K562 (cell line): ENCODE results near the gene REC8. TPM values are rescaled to one million over a fixed set of nuclear protein-coding genes. Genes with fewer than 3 reads are reported as not detected.
A peak's percentile ranks its signal among the peaks of the same experiment; 100 is the strongest.

Source experiments
- ATAC-seq: fragments of 200-7000 bp; cut with Tn5 transposase; 3 replicates; pipeline ENCODE4 v1.9.1; 2020; ENCODE audit warnings: moderate library complexity
- BruUV-seq: library from RNA; stranded (reverse); fragments of 400-500 nt; replicated peaks from 2 replicates; lab custom pipeline; 2021; lab: Mats Ljungman, UMichigan
- CTCF ChIA-PET: fragments of 300-600 bp; formaldehyde crosslinking; extraction: SDS; loops from one replicate; lab custom pipeline; 2021; ENCODE audit warnings: low intra/inter-chr PET ratio; lab: Yijun Ruan, JAX
- POLR2A ChIA-PET: fragments of 300-600, 350-650 bp; sonication (Branson Sonifier 250); formaldehyde crosslinking; extraction: SDS; loops from one replicate; lab custom pipeline; 2021; ENCODE audit warnings: antibody characterized with exemption, inconsistent platforms; lab: Yijun Ruan, JAX
- DNase-seq, 4 experiments: peaks; one replicate each; pipeline versions ENCODE4 v3.0.0 to v3.0.0-alpha.2; 2011 to 2018; ENCODE audit warnings: low spot score in 3 of 4, mixed read lengths in 3 of 4; ENCODE audit errors: extremely low read depth in 1 of 4
- FAIRE-seq: peaks from 2 replicates; lab custom pipeline; 2011; peaks lifted over from hg19 to GRCh38; lab: Jason Lieb, UNC
- H2AFZ ChIP-seq: 2 replicates; pipeline ENCODE4 v1.6.0; 2011; ENCODE audit warnings: low read depth, low read length, control low read depth, inconsistent platforms
- H3K27ac ChIP-seq: fragments of 200-600 bp; 3 replicates; pipeline ENCODE4 v1.8.0; 2011; ENCODE audit warnings: low read depth, mild to moderate bottlenecking, control low read depth, inconsistent platforms, low read length, moderate library complexity, mixed read lengths; ENCODE audit errors: extremely low read depth
- H3K27me3 ChIP-seq, 2 experiments: fragments of 300-600 bp in 1 of 2; 2 replicates in 1 of 2; 3 replicates in 1 of 2; pipeline versions ENCODE4 v1.6.0 to v1.8.0; 2011; ENCODE audit warnings: inconsistent platforms in 2 of 2, low read length in 2 of 2, mild to moderate bottlenecking in 1 of 2, mixed read lengths in 1 of 2, moderate library complexity in 1 of 2; ENCODE audit not compliant: control insufficient read depth in 2 of 2, insufficient read depth in 2 of 2
- H3K36me3 ChIP-seq: fragments of 300-600 bp; 3 replicates; pipeline ENCODE4 v1.8.0; 2011; ENCODE audit warnings: mild to moderate bottlenecking, low read length, inconsistent platforms; ENCODE audit not compliant: control insufficient read depth, insufficient read depth
- H3K4me1 ChIP-seq, 2 experiments: fragments of 200-600 bp in 1 of 2; replicated peaks in 1 of 2; 2 replicates in 1 of 2; 3 replicates in 1 of 2; pipeline versions ENCODE4 v1.5.1 to v1.8.0; 2011; ENCODE audit warnings: inconsistent platforms in 2 of 2, low read length in 2 of 2, mild to moderate bottlenecking in 1 of 2, mixed read lengths in 1 of 2, moderate library complexity in 1 of 2; ENCODE audit not compliant: control insufficient read depth in 2 of 2, insufficient read depth in 2 of 2
- H3K4me2 ChIP-seq: 2 replicates; pipeline ENCODE4 v1.6.1; 2011; ENCODE audit warnings: low read length, control low read depth, inconsistent platforms, mixed read lengths; ENCODE audit not compliant: insufficient read depth
- H3K4me3 ChIP-seq: fragments of 200-600 bp; sonication (generic), shearing (Covaris generic); 2 replicates; pipeline ENCODE4 v1.5.1; 2016; ENCODE audit warnings: control low read depth, inconsistent platforms
- H3K79me2 ChIP-seq: fragments of 200-600 bp; 3 replicates; pipeline ENCODE4 v1.8.0; 2011; ENCODE audit warnings: low read length, inconsistent platforms; ENCODE audit not compliant: control insufficient read depth, insufficient read depth
- H3K9ac ChIP-seq, 2 experiments: 2 replicates each; pipeline versions ENCODE4 v1.6.0 to v1.6.1; 2011; ENCODE audit warnings: low read depth in 2 of 2, low read length in 2 of 2, control low read depth in 1 of 2, inconsistent platforms in 1 of 2, mild to moderate bottlenecking in 1 of 2, mixed read lengths in 1 of 2; ENCODE audit not compliant: insufficient read depth in 1 of 2
- H3K9me1 ChIP-seq: one replicate; pipeline ENCODE4 v1.6.0; 2011; ENCODE audit warnings: inconsistent platforms, mild to moderate bottlenecking, low read length, moderate library complexity; ENCODE audit not compliant: control insufficient read depth, insufficient read depth
- H3K9me3 ChIP-seq: replicated peaks from 2 replicates; pipeline ENCODE4 v1.5.1; 2011; ENCODE audit warnings: low read depth, low read length, inconsistent platforms; ENCODE audit not compliant: control insufficient read depth, insufficient read depth
- H4K20me1 ChIP-seq: replicated peaks from 2 replicates; pipeline ENCODE4 v1.6.1; 2011; ENCODE audit warnings: low read length, inconsistent platforms, mixed read lengths; ENCODE audit not compliant: control insufficient read depth, insufficient read depth
- ASH1L ChIP-seq: fragments of 450-650 bp; IDR thresholded peaks from 2 replicates; pipeline ENCODE4 v1.6.1; 2018; ENCODE audit warnings: borderline replicate concordance, mild to moderate bottlenecking, low read depth; ENCODE audit not compliant: partially characterized antibody
- DEAF1 ChIP-seq: fragments of 450-650 bp; formaldehyde crosslinking; IDR thresholded peaks from 2 replicates; pipeline ENCODE4 v1.4.0; 2020; ENCODE audit warnings: mild to moderate bottlenecking, moderate library complexity
- E2F6 ChIP-seq, 2 experiments: IDR thresholded peaks; 2 replicates each; pipeline ENCODE4 v1.6.1; 2011; ENCODE audit warnings: borderline replicate concordance in 1 of 2, control low read depth in 1 of 2, low read depth in 1 of 2, low read length in 1 of 2, mild to moderate bottlenecking in 1 of 2, mixed read lengths in 1 of 2, moderate library complexity in 1 of 2; ENCODE audit not compliant: insufficient read depth in 1 of 2, insufficient read length in 1 of 2, poor library complexity in 1 of 2, severe bottlenecking in 1 of 2; ENCODE audit errors: extremely low read depth in 1 of 2
- GTF2E2 ChIP-seq: fragments of 200-800 bp; sonication (Bioruptor generic); IDR thresholded peaks from 2 replicates; pipeline ENCODE4 v1.6.1; 2016; ENCODE audit warnings: missing genetic modification characterization, missing compliant biosample characterization
- KLF1 ChIP-seq: fragments of 450-650 bp; IDR thresholded peaks from 2 replicates; pipeline ENCODE4 v1.6.1; 2016; ENCODE audit warnings: missing genetic modification characterization, missing compliant biosample characterization
- L3MBTL2 ChIP-seq: fragments of 450-650 bp; IDR thresholded peaks from 2 replicates; pipeline ENCODE4 v1.6.1; 2016; ENCODE audit warnings: mild to moderate bottlenecking, moderate library complexity
- POLR2A ChIP-seq: fragments of 450-650 bp; conservative IDR thresholded peaks from 2 replicates; pipeline ENCODE4 v1.6.1; 2016
- POLR3A ChIP-seq: IDR thresholded peaks from 2 replicates; pipeline ENCODE4 v1.6.1; 2011; ENCODE audit warnings: borderline replicate concordance, mild to moderate bottlenecking, moderate library complexity; ENCODE audit not compliant: insufficient read length, insufficient read depth; ENCODE audit errors: extremely low read depth
- TARDBP ChIP-seq: fragments of 450-650 bp; IDR thresholded peaks from 2 replicates; pipeline ENCODE4 v1.6.1; 2016
- THRB ChIP-seq: fragments of 450-650 bp; formaldehyde crosslinking; conservative IDR thresholded peaks from 2 replicates; pipeline ENCODE4 v1.4.0; 2022; ENCODE audit warnings: mild to moderate bottlenecking, missing genetic modification characterization
- WHSC1 ChIP-seq: IDR thresholded peaks from one replicate; pipeline ENCODE4 v1.6.1; 2012; ENCODE audit warnings: low read length, control low read depth, inconsistent platforms
- YBX1 ChIP-seq: fragments of 450-650 bp; IDR thresholded peaks from 2 replicates; pipeline ENCODE4 v1.7.1; 2016; ENCODE audit warnings: mild to moderate bottlenecking
- ZNF124 ChIP-seq: sonication (generic); formaldehyde crosslinking; IDR thresholded peaks from 2 replicates; pipeline ENCODE4 v1.8.1; 2022; ENCODE audit warnings: missing genetic modification reagents
- WGBS: fragments of 100-300 bp; shearing (Covaris generic); methylation state at CpG from one replicate; pipeline ENCODE4 v1.1.6; 2016; ENCODE audit warnings: low coverage, mixed read lengths; ENCODE audit not compliant: insufficient coverage; ENCODE audit errors: missing lambda C conversion rate; 5-methylcytosine and 5-hydroxymethylcytosine counted together
- in situ Hi-C: fragments of 300-500 bp; cut with MboI; formaldehyde crosslinking; loops from 4 replicates; pipeline ENCODE4 v1.15.0; 2018; ENCODE audit warnings: inconsistent platforms, mixed read lengths
- intact Hi-C: fragments of 100-400 bp; cut with micrococcal nuclease; formaldehyde crosslinking; loops from 2 replicates; pipeline ENCODE4 v1.14.2; 2022
- polyA plus RNA-seq, 8 experiments: library from polyadenylated mRNA; depleted of rRNA in 4 of 8; stranded (reverse) in 5 of 8; unstranded in 3 of 8; fragments of >200 nt; fragmentation: Nextera tagmentation in 2 of 8; fragmentation: Illumina TruSeq in 1 of 8; extraction: Ambion mirVana in 2 of 8; extraction: Trizol in 1 of 8; gene quantifications; 2 replicates each; pipeline versions ENCODE4 v1.2.1 to v1.2.3, GENCODE V29; 2011 to 2014; ENCODE audit warnings: inconsistent platforms in 1 of 8, missing spikeins in 1 of 8
- total RNA-seq, 7 experiments: library from RNA; depleted of rRNA in 6 of 7; stranded (reverse); fragments of >200 nt in 6 of 7; fragmentation: Illumina TruSeq in 2 of 7; extraction: Trizol in 2 of 7; gene quantifications; 2 replicates each; pipeline versions ENCODE4 v1.2.1 to v1.2.3, GENCODE V29; 2011 to 2021; ENCODE audit warnings: low replicate concordance in 1 of 7
- TF ChIP-seq, protein P1 (sequence below): fragments of 450-650 bp; IDR thresholded peaks from 2 replicates; pipeline ENCODE4 v1.6.1; 2017; ENCODE audit warnings: mild to moderate bottlenecking, moderate library complexity

The REC8 gene
- total and polyA plus RNA-seq, 9 of the 15 experiments (the other 6 are each of a cell fraction or from before 2014, with no cell fraction given) = 0.11 to 2.5 (median 0.85) TPM

DNA sequence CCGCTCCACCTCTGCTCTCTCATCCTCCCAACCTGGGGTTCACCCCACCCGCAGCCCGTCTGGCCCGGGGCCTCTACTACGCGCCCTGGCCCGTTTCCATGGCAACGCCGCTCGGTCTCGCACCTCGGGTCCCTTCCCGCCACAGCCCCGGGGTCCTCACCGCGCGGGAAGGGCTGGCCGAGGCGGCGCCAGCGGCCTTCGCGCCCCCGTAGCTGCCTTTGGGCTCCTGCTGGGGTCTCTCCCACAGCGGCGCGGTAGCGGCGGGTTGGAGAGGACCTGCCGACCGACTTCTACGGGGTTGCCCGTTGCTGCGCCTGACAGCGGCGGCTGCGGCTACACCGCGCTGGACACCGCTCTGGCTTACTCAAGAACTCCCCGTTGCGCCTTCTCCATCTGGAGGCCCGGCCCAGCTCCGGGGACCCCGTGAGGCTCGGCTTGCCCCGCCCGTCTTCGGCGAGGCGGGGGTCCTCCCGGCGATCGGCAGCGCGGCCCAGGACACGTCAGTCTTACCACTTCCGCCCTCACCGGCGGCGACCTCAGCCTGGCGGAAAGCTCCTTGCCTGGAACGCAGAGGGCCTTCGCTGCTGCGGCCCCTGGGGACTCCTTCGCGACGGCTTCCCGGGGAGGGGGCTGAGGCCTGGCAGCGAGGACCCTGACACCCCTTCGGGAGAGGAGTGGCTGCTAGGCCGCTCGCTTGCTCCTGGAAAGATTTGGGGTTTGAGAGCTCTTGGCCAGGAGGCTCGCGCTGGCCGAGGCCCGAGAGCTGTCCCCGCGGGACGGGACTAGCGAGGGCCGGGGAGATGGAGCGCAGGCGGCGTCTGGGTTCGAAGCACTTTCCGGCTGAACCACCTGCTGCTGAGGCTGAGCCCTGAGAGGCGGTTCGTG lies 23.5 kb downstream of the REC8 start, which contains the start of gene TM9SF1:
TSS of gene TM9SF1 (minus strand) at position 256 of the 885 bp plus-strand sequence. CDS start 422 bp downstream, outside the sequence.
- in situ Hi-C loops (no loop called here), intact Hi-C loops (no loop called here)
- under 1% methylated on average over 47 of the region's 89 CpGs for WGBS
- H4K20me1 ChIP-seq = no peaks in the 10 kb centered on the region
- H3K9me1 ChIP-seq = no peaks in the 10 kb centered on the region
- peak within 1 kb of the TSS; percentile 96 to 99 for H3K9ac ChIP-seq
- H3K79me2 ChIP-seq = peaks cover 51% of the 10 kb centered on the region
- H3K27ac ChIP-seq = peak within 1 kb of the TSS; percentile 97
- peak within 1 kb of the TSS; percentile 98 for H2AFZ ChIP-seq
- H3K9me3 ChIP-seq = no peaks in the 10 kb centered on the region
- peak within 1 kb of the TSS; percentile 86 for H3K4me2 ChIP-seq
- H3K4me3 ChIP-seq = peak within 1 kb of the TSS; percentile 67
- peaks cover 6 to 13% of the 10 kb centered on the region in 2 experiments; a peak in 3 of 5 replicates for H3K4me1 ChIP-seq
- FAIRE-seq (peak; percentile 91), DNase-seq (peak; percentile 81 to 89 (median 84)), ATAC-seq (peak; percentile 95)
- no peaks in the 10 kb centered on the region for H3K27me3 ChIP-seq
- POLR2A ChIA-PET = interaction anchor here (0.5 to 3.2 kb wide), 13 partner anchors 9 to 875 kb away, joined by 3 to 21 read pairs (median 4); partner anchors contain the start of genes CHMP4A, EMC9, IRF9 and MDP1
- peaks cover 30% of the 10 kb centered on the region; the same call in 2 of the 3 replicates for H3K36me3 ChIP-seq
- BruUV-seq = no TSS peak
- CTCF ChIA-PET = no interaction called here
- TF ChIP-seq L3MBTL2 = peak; percentile 100
- no peak for TF ChIP-seq YBX1
- peak; percentile 80 for TF ChIP-seq POLR2A
- no peak for TF ChIP-seq DEAF1 (CRISPR knock-in tag)
- TF ChIP-seq E2F6 (IDR thresholded peaks at IDR 0.05; ENCODE audit: borderline replicate concordance in 1 of 2, extremely low read depth in 1 of 2, insufficient read depth in 1 of 2, insufficient read length in 1 of 2, low read depth in 1 of 2, low read length in 1 of 2, poor library complexity in 1 of 2, severe bottlenecking in 1 of 2) = peak; percentile 99 to 100
- no peak for TF ChIP-seq THRB (CRISPR knock-in tag)
- TF ChIP-seq ASH1L = peak; percentile 14
- peak; percentile 61 for TF ChIP-seq KLF1
- TF ChIP-seq, protein P1, sequence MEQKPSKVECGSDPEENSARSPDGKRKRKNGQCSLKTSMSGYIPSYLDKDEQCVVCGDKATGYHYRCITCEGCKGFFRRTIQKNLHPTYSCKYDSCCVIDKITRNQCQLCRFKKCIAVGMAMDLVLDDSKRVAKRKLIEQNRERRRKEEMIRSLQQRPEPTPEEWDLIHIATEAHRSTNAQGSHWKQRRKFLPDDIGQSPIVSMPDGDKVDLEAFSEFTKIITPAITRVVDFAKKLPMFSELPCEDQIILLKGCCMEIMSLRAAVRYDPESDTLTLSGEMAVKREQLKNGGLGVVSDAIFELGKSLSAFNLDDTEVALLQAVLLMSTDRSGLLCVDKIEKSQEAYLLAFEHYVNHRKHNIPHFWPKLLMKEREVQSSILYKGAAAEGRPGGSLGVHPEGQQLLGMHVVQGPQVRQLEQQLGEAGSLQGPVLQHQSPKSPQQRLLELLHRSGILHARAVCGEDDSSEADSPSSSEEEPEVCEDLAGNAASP = no peak
- no peak for TF ChIP-seq WHSC1
- no peak for TF ChIP-seq POLR3A
- peak; percentile 84 for TF ChIP-seq GTF2E2 (tag)
- no peak for TF ChIP-seq TARDBP
- no peak for TF ChIP-seq ZNF124 (CRISPR knock-in tag)
